Pancreas (tissue), 10 donors: Measurements from ENCODE around the gene SDK1. TPM values are rescaled to one million over a fixed set of nuclear protein-coding genes. Genes with fewer than 3 reads are reported as not detected.
A peak's percentile ranks its signal among the peaks of the same experiment; 100 is the strongest.

Source experiments
- ATAC-seq, 4 donors: fragments of 200-7000 bp; cut with Tn5 transposase; one replicate each; pipeline versions ENCODE4 v1.8.0 to v1.9.1; 2020; ENCODE audit warnings: mild to moderate bottlenecking in 4 of 4, moderate library complexity in 4 of 4
- DNase-seq, 6 donors: peaks; one replicate each; pipeline ENCODE4 v3.0.0-alpha.2; 2020
- FAIRE-seq: peaks from 2 replicates; lab custom pipeline; 2012; peaks lifted over from hg19 to GRCh38; lab: Jason Lieb, UNC
- H3K27ac ChIP-seq, 4 donors: fragments of 200-600 bp; sonication (generic); 1 replicate in 3 of 4; 2 replicates in 1 of 4; pipeline versions ENCODE4 v1.5.0 to v1.8.0; 2020
- H3K27me3 ChIP-seq, 4 donors: fragments of 200-600 bp; one replicate each; pipeline ENCODE4 v1.8.0; 2021
- H3K36me3 ChIP-seq, 3 donors: fragments of 200-600 bp; sonication (generic) in 1 of 3; one replicate each; pipeline versions ENCODE4 v1.5.0 to v1.8.0; 2020 to 2021
- H3K4me1 ChIP-seq, 3 donors: fragments of 200-600 bp; one replicate each; pipeline ENCODE4 v1.8.0; 2021
- H3K4me3 ChIP-seq, 4 donors: fragments of 200-600 bp; sonication (generic) in 2 of 4; one replicate each; pipeline versions ENCODE4 v1.5.0 to v1.8.0; 2020 to 2021
- H3K9me3 ChIP-seq, 4 donors: fragments of 200-600 bp; one replicate each; pipeline ENCODE4 v1.8.0; 2021
- CTCF ChIP-seq, 4 donors: fragments of 200-600 bp; sonication (generic) in 3 of 4; IDR thresholded peaks; one replicate each; pipeline versions ENCODE4 v1.5.0 to v1.8.0; 2021; ENCODE audit warnings: antibody characterized with exemption in 4 of 4
- WGBS, 2 donors: extraction: QIAGEN DNeasy Blood & Tissue Kit; methylation state at CpG; one replicate each; pipeline ENCODE4 v1.1.7; 2013; 5-methylcytosine and 5-hydroxymethylcytosine counted together
- intact Hi-C, 3 donors: fragments of 100-400 bp; cut with DNase I; formaldehyde crosslinking; loops; one replicate each; pipeline versions ENCODE4 v1.11.1 to v1.14.2; 2022
- polyA plus RNA-seq, 2 donors: library from polyadenylated mRNA; stranded (reverse); fragments of 200-250 nt; gene quantifications; one replicate each; pipeline ENCODE4 v1.2.3, GENCODE V29; 2013
- total RNA-seq, 6 donors: library from RNA; stranded (reverse); fragmentation: NEBNext Ultra II Directional in 4 of 6; extraction: Animal tissue kit (Norgen Biotek cat#: 25700) in 4 of 6; gene quantifications; one replicate each; pipeline versions ENCODE4 v1.2.1 to v1.2.4, GENCODE V29; 2021 to 2023
- donor health status: healthy with polysubstance abuse.
- donor health status: DM: no; HTN: no; CAD: no; lungs with moderate emphysema.
- donor health status: DM: no; HTN: no; CAD: no.
- donor health status: control.
- donor health status: control.
- donor health status: Bipolar disorder and iron deficiency.
- donor health status: DM: yes; HTN: yes; CAD: no.
- donor health status: DM: no; HTN: no; CAD: no.
- donor health status: DM: no; HTN: no; CAD: no.
- donor health status: DM: yes; HTN: yes; CAD: no.

The SDK1 gene
- total and polyA plus RNA-seq, 8 donors = 10.8 to 30.8 (median 19.8) TPM

GRCh38 chr7:3527496-3528124 is 226.6 kb downstream of the SDK1 start:
- no peak overlapping the region for H3K4me3 ChIP-seq
- no peaks in the 10 kb centered on the region for H3K36me3 ChIP-seq
- no peak for ATAC-seq
- no peaks in the 10 kb centered on the region for H3K9me3 ChIP-seq
- FAIRE-seq = no peak
- intact Hi-C loops = no loop called here
- TF ChIP-seq CTCF (IDR thresholded peaks at IDR 0.05) = no peak
- no peak overlapping the region for H3K27ac ChIP-seq
- no peak for DNase-seq
- 96 to 97% methylated on average over 2 of the region's 2 CpGs for WGBS, 2 donors
- H3K27me3 ChIP-seq = no peaks in the 10 kb centered on the region
- H3K4me1 ChIP-seq = peaks cover 0 to 9% (median 3%) of the 10 kb centered on the region in 3 donors

- Histone ChIP-seq H3K27ac (no peak overlapping the region), H3K27me3 (no peaks in the 10 kb centered on the region), H3K36me3 (no peaks in the 10 kb centered on the region), H3K4me1 (peaks cover 0 to 12% (median 8%) of the 10 kb centered on the region in 3 donors), H3K9me3 (no peaks in the 10 kb centered on the region), H3K4me3 (no peak overlapping the region)
- ATAC-seq (peak in 3 of 4 donors; percentile 19 to 43 (median 42)), DNase-seq (no peak), FAIRE-seq (no peak)
- TF ChIP-seq CTCF (IDR thresholded peaks at IDR 0.05) = no peak
- WGBS, 2 donors = 57 to 74% methylated on average over 1 of the region's 1 CpG
- intact Hi-C loops = no loop called here
Observed at GRCh38 chr7:3533040-3533439, 232.0 kb downstream of the SDK1 start.

- intact Hi-C loops = no loop called here
- H3K9me3 ChIP-seq = no peaks in the 10 kb centered on the region
- DNase-seq (no peak), FAIRE-seq (no peak), ATAC-seq (peak in 2 of 4 donors; percentile 26 to 54)
- no peak for TF ChIP-seq CTCF (IDR thresholded peaks at IDR 0.05)
- no peaks in the 10 kb centered on the region for H3K27me3 ChIP-seq
- no peaks in the 10 kb centered on the region for H3K36me3 ChIP-seq
- 92 to 93% methylated on average over 6 of the region's 6 CpGs for WGBS, 2 donors
- peaks cover 0 to 5% (median 3%) of the 10 kb centered on the region in 3 donors for H3K4me1 ChIP-seq
- no peak overlapping the region for H3K27ac ChIP-seq
- H3K4me3 ChIP-seq = no peak overlapping the region
Observed at GRCh38 chr7:3537210-3537875, 236.3 kb downstream of the SDK1 start.

GRCh38 chr7:3538041-3538440 is 237.0 kb downstream of the SDK1 start:
- Histone ChIP-seq H3K4me3 (no peak overlapping the region), H3K9me3 (no peaks in the 10 kb centered on the region), H3K27ac (no peak overlapping the region), H3K4me1 (peaks cover 0 to 3% (median 3%) of the 10 kb centered on the region in 3 donors), H3K36me3 (no peaks in the 10 kb centered on the region), H3K27me3 (no peaks in the 10 kb centered on the region)
- intact Hi-C loops = no loop called here
- 92 to 97% methylated on average over 3 of the region's 3 CpGs for WGBS, 2 donors
- no peak for TF ChIP-seq CTCF (IDR thresholded peaks at IDR 0.05)
- no peak for FAIRE-seq
- no peak for DNase-seq
- no peak for ATAC-seq
